Measurements from ENCODE around the gene DBX2.

DNA sequence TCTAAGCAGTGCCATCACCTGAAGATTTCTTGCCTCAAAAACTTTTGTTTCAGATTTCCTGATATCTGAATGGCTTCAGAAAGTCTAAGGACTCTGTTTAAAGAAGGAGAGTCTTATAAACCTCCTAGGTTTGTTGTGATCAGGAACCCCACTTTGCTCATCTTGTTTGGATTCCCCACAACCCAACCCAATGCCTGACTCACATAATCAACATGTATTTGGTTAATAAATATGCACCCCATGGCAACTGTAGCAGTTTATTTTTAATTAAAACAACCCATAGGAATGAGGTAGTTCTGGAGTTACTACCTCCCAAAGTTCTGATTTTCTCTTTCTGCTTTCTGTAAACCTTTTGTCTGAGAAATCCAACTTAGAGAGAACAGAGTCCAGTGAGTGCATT, 51.5 kb downstream of the DBX2 start:
- TF ChIP-seq EZH2 (IDR thresholded peaks at IDR 0.05; ENCODE audit: borderline replicate concordance, insufficient read depth, low read depth, low read length, poor library complexity, severe bottlenecking): no peak
- TF ChIP-seq, protein P1, sequence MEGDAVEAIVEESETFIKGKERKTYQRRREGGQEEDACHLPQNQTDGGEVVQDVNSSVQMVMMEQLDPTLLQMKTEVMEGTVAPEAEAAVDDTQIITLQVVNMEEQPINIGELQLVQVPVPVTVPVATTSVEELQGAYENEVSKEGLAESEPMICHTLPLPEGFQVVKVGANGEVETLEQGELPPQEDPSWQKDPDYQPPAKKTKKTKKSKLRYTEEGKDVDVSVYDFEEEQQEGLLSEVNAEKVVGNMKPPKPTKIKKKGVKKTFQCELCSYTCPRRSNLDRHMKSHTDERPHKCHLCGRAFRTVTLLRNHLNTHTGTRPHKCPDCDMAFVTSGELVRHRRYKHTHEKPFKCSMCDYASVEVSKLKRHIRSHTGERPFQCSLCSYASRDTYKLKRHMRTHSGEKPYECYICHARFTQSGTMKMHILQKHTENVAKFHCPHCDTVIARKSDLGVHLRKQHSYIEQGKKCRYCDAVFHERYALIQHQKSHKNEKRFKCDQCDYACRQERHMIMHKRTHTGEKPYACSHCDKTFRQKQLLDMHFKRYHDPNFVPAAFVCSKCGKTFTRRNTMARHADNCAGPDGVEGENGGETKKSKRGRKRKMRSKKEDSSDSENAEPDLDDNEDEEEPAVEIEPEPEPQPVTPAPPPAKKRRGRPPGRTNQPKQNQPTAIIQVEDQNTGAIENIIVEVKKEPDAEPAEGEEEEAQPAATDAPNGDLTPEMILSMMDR (IDR thresholded peaks at IDR 0.05): no peak

All from B cell (primary cell).